Activated CD8-positive, alpha-beta memory T cell treated with anti-CD3 and anti-CD28 coated beads for 4 hours (primary cell): ENCODE measurements around the gene PITPNC1.
"Not testable (repeated sequence)": the region's sequence is repeated elsewhere in the genome, so short reads cannot be mapped to it uniquely, and the experiment has no call there.

Experiments used
- DNase-seq, 2 donors: peaks; one replicate each; pipeline ENCODE4 v3.0.0-alpha.2; 2020; ENCODE audit warnings: low read depth in 2 of 2

PITPNC1 gene

GRCh38 chr17:67459985-67460384 lies 82.9 kb downstream of the PITPNC1 start:
- no peak for DNase-seq

GRCh38 chr17:67461228-67461780 lies 84.2 kb downstream of the PITPNC1 start:
- no peak for DNase-seq

GRCh38 chr17:67461876-67462275 lies 84.8 kb downstream of the PITPNC1 start:
- DNase-seq = no peak

GRCh38 chr17:67466251-67466796 lies 89.2 kb downstream of the PITPNC1 start:
- no peak for DNase-seq

GRCh38 chr17:67467500-67468455 lies 90.7 kb downstream of the PITPNC1 start:
- DNase-seq = no peak

- no peak for DNase-seq
Measured at GRCh38 chr17:67469208-67469980, 92.3 kb downstream of the PITPNC1 start.

GRCh38 chr17:67470163-67470562 lies 93.1 kb downstream of the PITPNC1 start:
- no peak for DNase-seq

- DNase-seq = no peak
Measured at GRCh38 chr17:67471118-67471517, 94.0 kb downstream of the PITPNC1 start.

GRCh38 chr17:67472606-67473005 lies 95.5 kb downstream of the PITPNC1 start:
- DNase-seq = not testable (repeated sequence)

- DNase-seq = no peak
Measured at GRCh38 chr17:67474081-67474661, 97.1 kb downstream of the PITPNC1 start.

GRCh38 chr17:67475161-67475937 lies 98.3 kb downstream of the PITPNC1 start:
- DNase-seq = peak; percentile 64 to 74

GRCh38 chr17:67476787-67477335 lies 99.8 kb downstream of the PITPNC1 start:
- DNase-seq = no peak

GRCh38 chr17:67477687-67478086 lies 100.6 kb downstream of the PITPNC1 start:
- DNase-seq = peak in 1 of 2 donors; percentile 17

GRCh38 chr17:67478401-67479041 lies 101.4 kb downstream of the PITPNC1 start:
- DNase-seq = no peak

GRCh38 chr17:67479148-67479547 lies 102.1 kb downstream of the PITPNC1 start:
- no peak for DNase-seq

- DNase-seq = not testable (repeated sequence)
Measured at GRCh38 chr17:67480959-67481358, 103.9 kb downstream of the PITPNC1 start.

- no peak for DNase-seq
Measured at GRCh38 chr17:67481808-67482207, 104.7 kb downstream of the PITPNC1 start.

- DNase-seq = no peak
Measured at GRCh38 chr17:67482764-67483163, 105.7 kb downstream of the PITPNC1 start.

- DNase-seq = no peak
Measured at GRCh38 chr17:67484261-67484660, 107.2 kb downstream of the PITPNC1 start.

GRCh38 chr17:67485666-67486065 lies 108.6 kb downstream of the PITPNC1 start:
- DNase-seq = no peak
